DND-41 (cell line): ENCODE results near the gene USP36.

ENCODE experiments used
- EZH2 ChIP-seq: IDR thresholded peaks from 3 replicates; pipeline ENCODE4 v1.6.1; 2012; ENCODE audit warnings: borderline replicate concordance, low read depth, mild to moderate bottlenecking, moderate library complexity, low read length, inconsistent platforms; ENCODE audit not compliant: severe bottlenecking
- TF ChIP-seq, protein P1 (sequence below): IDR thresholded peaks from 2 replicates; pipeline ENCODE4 v1.5.1; 2012; ENCODE audit warnings: borderline replicate concordance, low read length, moderate library complexity, mild to moderate bottlenecking; ENCODE audit not compliant: poor library complexity, severe bottlenecking; ENCODE audit errors: extremely low read depth

DNA sequence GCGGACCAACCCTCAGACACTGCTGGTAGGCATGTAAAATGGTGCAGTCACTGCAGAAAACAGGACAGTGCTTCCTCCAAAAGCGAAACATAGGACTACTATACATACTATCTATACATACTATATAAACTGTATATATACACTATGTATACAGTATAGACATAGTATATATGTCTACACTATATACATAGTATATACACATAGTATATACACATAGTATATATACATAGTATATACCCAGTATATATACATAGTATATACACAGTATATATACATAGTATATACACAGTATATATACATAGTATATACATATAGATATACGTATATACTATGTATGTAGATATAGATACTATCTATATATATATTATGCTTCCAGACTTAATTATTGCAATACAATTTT lies 6.4 kb upstream of the USP36 start:
- TF ChIP-seq, protein P1, sequence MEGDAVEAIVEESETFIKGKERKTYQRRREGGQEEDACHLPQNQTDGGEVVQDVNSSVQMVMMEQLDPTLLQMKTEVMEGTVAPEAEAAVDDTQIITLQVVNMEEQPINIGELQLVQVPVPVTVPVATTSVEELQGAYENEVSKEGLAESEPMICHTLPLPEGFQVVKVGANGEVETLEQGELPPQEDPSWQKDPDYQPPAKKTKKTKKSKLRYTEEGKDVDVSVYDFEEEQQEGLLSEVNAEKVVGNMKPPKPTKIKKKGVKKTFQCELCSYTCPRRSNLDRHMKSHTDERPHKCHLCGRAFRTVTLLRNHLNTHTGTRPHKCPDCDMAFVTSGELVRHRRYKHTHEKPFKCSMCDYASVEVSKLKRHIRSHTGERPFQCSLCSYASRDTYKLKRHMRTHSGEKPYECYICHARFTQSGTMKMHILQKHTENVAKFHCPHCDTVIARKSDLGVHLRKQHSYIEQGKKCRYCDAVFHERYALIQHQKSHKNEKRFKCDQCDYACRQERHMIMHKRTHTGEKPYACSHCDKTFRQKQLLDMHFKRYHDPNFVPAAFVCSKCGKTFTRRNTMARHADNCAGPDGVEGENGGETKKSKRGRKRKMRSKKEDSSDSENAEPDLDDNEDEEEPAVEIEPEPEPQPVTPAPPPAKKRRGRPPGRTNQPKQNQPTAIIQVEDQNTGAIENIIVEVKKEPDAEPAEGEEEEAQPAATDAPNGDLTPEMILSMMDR, result no peak
- TF ChIP-seq EZH2, result no peak
